Eye (tissue), 1 donor: ENCODE results near the gene OR7G2.
A peak's percentile ranks its signal among the peaks of the same experiment; 100 is the strongest.

Experiments used
- DNase-seq: peaks from one replicate; pipeline ENCODE4 v3.0.0-alpha.2; 2015

The OR7G2 gene

DNA sequence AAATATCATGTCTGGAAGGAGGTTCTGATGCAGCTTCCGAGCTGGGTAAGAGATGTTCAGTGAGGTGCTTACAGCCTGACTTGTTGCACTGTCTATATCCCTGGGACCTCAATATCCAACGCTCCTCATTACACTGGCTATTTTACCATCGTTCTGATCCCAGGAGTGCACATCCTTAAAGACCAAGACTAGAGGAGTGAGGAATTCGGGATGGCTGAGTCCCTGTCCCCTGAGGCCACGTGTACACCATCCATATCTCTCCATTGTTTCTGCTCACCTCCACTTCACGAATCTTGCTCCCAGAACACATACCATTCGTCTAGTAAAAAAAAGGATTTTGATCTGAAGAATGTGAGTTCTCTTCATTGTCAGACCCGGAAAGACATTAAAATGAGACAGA is at the start of gene OR7G2:
OR7G2 (minus strand) TSS at position 101 of the 400 bp plus-strand sequence. CDS start 4,232 bp downstream, outside the sequence.
- DNase-seq = no peak

- no peak for DNase-seq
Measured at GRCh38 chr19:9156304-9156703, 49.0 kb upstream of the OR7G2 start.

DNA sequence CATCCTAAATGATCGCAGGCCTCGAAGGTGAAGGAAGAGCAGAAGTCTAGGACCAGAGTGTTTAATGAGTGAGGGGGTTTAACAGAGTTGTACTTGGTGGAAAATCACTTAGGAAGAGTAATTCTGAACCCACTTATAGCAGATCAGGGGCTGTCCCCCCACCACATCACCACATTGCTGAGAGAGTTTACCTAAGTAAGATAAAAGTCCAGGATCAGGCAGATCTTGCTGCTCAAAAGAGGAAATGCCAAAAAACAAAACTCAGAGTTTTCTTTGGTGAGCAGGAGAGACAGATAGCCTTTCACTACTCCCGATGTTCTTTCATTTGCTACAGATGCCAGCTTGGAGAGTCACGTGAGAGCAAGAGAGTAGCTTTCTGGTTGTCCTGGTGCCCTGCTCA is 48.3 kb upstream of the OR7G2 start:
- no peak for DNase-seq

DNA sequence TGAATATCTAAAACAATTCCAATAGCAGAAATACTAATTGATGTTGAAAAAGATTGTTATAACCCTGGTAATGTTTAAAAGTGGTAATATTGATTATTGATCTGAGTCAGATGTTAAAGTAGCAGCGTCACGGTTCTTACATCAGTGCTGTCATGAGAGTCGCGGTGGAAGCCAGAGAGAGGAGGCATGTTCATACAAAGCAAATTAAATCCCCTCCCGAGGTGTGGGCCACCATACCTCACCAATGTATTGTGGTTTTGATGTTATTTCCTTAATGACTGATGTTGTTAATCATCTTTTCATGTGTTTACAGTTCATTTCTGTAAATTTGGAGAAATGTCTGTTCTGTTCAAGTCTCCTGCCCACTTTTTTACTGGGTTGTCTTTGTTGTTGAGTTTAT is 44.1 kb upstream of the OR7G2 start:
- DNase-seq = no peak

- DNase-seq = no peak
Measured at GRCh38 chr19:9150650-9151049, 43.4 kb upstream of the OR7G2 start.

- no peak for DNase-seq
Measured at GRCh38 chr19:9149997-9150396, 42.7 kb upstream of the OR7G2 start.

GRCh38 chr19:9148697-9149096 is 41.4 kb upstream of the OR7G2 start:
- DNase-seq = no peak

DNA sequence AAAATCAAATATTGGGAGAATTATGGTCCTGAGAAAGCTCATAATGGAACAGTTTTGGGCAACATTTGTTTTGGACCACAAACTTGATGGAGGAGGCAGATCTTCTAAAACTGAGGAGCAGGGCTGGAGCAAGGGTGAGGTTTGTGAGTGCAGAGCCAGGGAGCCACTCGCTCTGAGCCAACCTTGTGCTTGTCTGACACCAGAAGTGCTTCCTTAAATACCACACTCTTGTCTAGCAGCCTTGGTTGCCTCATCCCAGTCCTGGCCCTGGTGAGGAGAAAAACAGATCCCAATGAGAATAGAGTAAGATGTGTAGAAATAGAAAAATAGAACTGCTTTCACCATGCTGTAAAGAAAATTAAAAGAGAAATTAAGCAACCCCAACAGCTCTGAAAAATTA is 39.6 kb upstream of the OR7G2 start:
- DNase-seq = no peak

DNA sequence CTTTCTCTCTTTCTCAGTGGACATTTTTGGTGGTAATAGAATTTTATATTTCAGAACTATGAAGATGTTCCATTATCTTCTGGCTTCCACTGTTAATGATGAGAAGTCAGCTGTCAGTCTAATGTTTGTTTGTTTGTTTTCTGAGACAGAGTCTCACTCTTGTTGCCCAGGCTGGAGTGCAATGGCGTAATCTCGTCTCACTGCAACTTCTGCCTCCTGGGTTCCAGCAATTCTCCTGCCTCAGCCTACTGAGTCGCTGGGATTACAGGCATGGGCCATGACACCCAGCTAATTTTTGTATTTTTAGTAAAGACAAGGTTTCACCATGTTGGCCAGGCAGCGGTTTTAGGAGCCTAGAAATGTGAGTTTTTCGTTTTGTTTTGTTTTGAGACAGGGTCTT is 37.6 kb upstream of the OR7G2 start:
- DNase-seq = no peak

- peak; percentile 99 for DNase-seq
Measured at GRCh38 chr19:9140159-9140874, 33.0 kb upstream of the OR7G2 start, which contains the start of gene ZNF317. Gene ZNF317 (plus strand): TSS chr19:9140397. CDS start chr19:9156017, 15,620 bp downstream.

DNA sequence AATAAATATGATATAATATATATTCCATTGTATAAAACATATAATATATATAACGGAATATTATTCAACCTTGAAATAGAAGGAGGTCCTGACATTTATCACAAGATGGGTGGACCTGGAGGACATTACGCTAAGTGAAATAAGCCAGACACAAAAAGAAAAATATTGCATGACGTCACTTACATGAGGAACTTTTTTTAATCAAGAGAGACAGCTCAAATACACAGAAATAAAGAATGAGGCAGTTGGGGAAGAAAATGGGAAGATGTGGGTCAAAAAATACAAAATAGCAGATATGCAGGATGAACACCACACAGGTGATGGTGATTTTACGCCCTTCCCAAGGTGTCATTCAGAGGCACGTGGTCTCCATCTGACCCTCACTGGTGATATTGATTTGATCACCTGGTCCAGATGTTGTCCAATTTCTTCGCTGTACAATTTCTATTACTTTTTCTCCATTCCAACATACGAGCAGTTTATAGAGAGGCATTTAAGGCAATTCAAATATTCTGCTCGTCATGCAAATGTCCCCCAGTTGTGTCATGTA is 32.4 kb upstream of the OR7G2 start:
- DNase-seq = no peak

DNA sequence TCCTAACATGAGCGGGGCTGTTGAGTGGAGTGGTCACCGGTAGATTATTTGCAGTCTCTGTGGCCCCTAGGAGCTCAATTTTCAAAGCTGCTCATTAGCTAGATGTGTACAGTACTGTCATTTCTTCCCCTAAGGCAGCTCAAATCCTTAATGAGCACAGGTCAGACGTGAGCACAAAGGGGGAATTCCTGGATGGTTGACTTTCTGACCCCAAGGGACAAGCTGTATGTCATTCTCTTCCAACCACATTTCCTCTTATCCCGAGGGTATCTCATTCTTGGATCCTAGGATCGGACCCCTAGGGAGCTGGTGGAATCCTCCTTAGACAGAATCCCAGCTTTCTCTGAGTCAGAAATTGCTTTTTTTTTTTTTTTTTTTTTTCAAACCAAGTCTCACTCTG is 25.1 kb upstream of the OR7G2 start:
- DNase-seq = no peak

GRCh38 chr19:9130965-9131364 is 23.7 kb upstream of the OR7G2 start:
- no peak for DNase-seq

DNA sequence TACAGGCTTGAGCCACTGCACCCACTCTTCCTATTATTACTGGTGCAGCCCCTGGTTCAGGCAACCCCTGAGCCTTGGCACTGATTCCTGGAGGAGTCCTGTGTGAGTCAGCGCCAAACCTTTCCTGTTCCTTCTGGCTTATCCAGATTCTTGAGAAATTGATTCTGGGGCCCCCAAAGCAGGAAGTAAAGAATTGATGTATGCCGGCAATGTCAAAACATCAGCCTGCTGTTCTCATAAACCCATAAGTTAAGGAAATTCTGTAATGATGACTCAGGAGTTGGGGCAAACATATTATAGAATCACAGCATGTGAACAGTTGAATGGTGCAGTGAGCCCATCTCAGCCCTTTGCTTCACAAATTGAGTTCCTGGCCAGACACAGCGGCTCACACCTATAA is 20.9 kb upstream of the OR7G2 start:
- no peak for DNase-seq

DNA sequence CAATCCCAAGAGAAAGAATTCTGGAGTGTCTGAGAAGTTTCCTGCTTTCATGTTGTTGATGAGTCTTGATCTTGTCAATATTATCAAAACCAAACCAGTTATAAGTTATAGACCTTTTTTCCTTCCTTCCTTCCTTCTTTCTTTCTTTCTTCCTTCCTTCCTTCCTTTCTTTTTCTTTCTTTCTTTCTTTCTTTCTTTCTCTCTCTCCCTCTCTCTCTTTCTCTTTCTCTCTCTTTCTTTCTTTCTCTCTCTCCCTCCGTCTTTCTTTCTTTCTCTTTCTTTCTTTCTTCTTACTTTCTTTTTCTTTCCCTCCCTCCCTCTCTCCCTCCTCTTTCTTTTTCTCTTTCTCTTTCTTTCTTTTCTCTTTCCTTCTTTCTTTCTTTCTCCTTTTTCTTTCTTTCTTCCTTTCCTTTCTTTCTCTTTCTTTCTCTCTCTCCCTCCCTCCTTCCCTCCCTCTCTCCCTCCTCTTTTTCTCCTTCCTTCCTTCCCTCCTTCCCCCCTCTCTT is 19.7 kb upstream of the OR7G2 start, which contains the start of gene OR7G3:
OR7G3 (minus strand) TSS at position 51 of the 506 bp plus-strand sequence; CDS start at position 51, 0 bp downstream.
- DNase-seq = no peak

DNA sequence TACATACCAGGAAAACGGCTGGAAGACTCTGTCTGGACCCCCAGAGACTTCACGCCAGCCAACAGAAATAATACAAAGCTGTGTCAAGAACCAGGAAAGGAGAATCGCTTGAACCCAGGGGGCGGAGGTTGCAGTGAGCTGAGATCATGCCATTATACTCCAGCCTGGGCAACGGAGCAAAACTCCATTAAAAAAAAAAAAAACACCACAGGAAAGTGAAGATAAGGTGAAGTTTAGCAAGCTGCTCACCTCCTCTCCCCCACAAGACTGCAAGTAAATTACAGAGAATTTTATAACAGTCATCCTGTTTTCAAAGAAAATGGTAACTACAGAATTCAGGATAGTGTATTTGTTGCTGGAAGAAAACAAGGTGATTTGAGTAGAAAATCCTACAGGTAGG is 9.3 kb upstream of the OR7G2 start:
- no peak for DNase-seq

GRCh38 chr19:9115307-9115813 is 8.1 kb upstream of the OR7G2 start, which contains the start of gene OR7G1:
Gene OR7G1 (minus strand): TSS chr19:9115763. CDS start chr19:9115763, 0 bp downstream.
- no peak for DNase-seq

DNA sequence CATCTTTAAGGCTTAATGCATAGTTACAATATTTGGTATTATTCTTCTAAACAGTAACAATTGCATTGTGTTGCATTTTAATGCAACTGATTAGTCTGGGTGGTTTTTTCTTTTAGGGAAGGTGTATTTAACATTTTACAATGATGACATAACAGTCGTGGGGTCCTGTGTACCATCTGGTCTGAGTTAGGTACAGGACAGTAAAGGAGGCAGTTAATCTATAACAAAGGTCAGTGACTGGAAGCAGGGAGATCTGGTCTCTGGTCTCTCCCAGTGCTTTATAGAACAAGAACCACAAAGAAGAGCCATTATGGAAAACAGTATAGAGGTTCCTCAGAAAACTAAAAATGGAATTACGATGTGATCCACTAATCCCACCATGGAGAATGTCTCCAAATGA is 2.7 kb upstream of the OR7G2 start:
- DNase-seq = no peak

- DNase-seq = no peak
Measured at GRCh38 chr19:9086761-9087160, 20.5 kb downstream of the OR7G2 start, which contains the start of gene OR1M1. Gene OR1M1 (plus strand): TSS chr19:9087061. CDS start chr19:9093245, 6,184 bp downstream.

- no peak for DNase-seq
Measured at GRCh38 chr19:9078651-9079050, 28.6 kb downstream of the OR7G2 start.

DNA sequence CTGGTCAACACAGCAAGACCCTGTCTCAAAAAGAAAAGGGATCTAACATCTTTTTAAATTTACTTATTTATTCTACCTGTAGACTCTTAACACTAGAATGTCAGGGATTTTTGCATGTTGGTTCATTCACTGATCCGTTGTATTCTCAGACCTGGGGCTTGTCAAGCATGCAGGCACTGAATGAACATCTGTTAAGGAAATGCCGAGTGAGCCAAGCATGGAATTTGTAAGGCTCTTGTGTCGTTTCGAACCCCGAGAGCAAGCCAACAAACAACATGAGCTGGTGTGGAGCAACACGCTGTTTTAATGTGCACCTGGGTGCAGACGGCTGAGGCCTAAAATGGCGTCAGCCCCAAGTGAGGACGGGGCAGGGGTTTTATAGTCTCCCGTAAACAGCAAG is 30.4 kb downstream of the OR7G2 start:
- no peak for DNase-seq

DNA sequence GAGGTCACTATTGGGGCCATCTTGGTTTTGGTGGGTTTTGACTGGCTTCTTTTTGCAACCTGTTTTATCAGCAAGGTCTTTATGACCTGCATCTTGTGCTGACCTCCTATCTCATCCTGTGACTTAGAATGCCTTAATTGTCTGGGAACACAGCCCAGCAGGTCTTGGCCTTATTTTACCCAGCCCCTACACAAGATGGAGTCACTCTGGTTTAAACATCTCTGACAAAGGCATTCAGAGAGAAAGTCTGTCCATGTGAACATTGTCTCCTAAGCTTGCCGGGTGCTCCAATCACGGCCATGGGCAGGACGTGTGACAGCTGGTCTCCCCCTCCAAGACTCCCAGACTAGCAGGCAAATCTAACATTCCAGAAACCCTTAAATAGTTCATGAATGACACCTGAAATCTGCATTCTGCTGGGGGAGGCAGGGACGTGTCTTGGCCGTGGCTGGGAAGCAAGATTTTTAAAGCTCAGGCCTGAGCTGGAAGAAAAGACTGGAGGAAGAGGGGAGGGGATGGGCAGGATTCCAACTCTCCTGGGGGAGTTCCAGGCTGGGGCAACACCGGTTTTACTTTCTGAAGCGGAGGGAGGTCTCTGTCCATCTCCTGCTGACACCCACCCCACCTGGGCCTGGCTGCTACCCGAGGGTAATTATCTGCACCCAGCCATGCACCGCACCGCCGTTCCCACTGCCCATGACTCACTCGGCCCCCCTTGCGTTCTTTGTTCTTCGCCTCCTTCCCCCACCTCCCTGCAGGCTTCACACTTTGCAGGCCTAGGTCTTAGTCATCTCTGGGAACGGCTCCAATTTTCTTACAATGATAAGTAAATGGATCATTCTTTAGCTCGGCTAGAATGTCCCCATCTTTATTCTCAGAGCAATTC is 32.0 kb downstream of the OR7G2 start:
- peak; percentile 86 for DNase-seq

- no peak for DNase-seq
Measured at GRCh38 chr19:9073806-9074205, 33.5 kb downstream of the OR7G2 start.
